HFF-Myc (cell line): ENCODE measurements around the gene FMN2.

ENCODE experiments used
- DNase-seq: peaks from one replicate; pipeline ENCODE4 v3.0.0-alpha.2; 2011; ENCODE audit warnings: low read depth; ENCODE audit errors: extremely low read depth
- H3K4me3 ChIP-seq: replicated peaks from 2 replicates; pipeline ENCODE4 v1.5.1; 2011; ENCODE audit warnings: low read depth, mild to moderate bottlenecking, control low read depth, low read length
- CTCF ChIP-seq: IDR thresholded peaks from 2 replicates; pipeline ENCODE4 v1.5.1; 2012; ENCODE audit warnings: mild to moderate bottlenecking, low read depth, low read length, control low read depth; ENCODE audit errors: missing control alignments

Gene FMN2

GRCh38 chr1:240194120-240194519 is 102.4 kb downstream of the FMN2 start:
- TF ChIP-seq CTCF = no peak
- DNase-seq = no peak
- no peak overlapping the region for H3K4me3 ChIP-seq

- DNase-seq = no peak
Measured at GRCh38 chr1:240198376-240198775, 106.7 kb downstream of the FMN2 start.

GRCh38 chr1:240199758-240200645 is 108.3 kb downstream of the FMN2 start:
- no peak for TF ChIP-seq CTCF
- no peak overlapping the region for H3K4me3 ChIP-seq
- no peak for DNase-seq

More at GRCh38 chr1:240198376-240198775, 106.7 kb downstream of the FMN2 start:
- H3K4me3 ChIP-seq = no peak overlapping the region
- TF ChIP-seq CTCF = no peak

GRCh38 chr1:240201931-240202330 is 110.2 kb downstream of the FMN2 start:
- no peak for TF ChIP-seq CTCF
- DNase-seq = no peak

GRCh38 chr1:240207073-240207709 is 115.5 kb downstream of the FMN2 start:
- no peak for DNase-seq
- H3K4me3 ChIP-seq = no peak overlapping the region
- TF ChIP-seq CTCF = no peak

More at GRCh38 chr1:240201931-240202330, 110.2 kb downstream of the FMN2 start:
- H3K4me3 ChIP-seq = no peak overlapping the region

- no peak overlapping the region for H3K4me3 ChIP-seq
- DNase-seq = no peak
- TF ChIP-seq CTCF = no peak
Measured at GRCh38 chr1:240210026-240210425, 118.3 kb downstream of the FMN2 start.
